GM18520 (cell line): Measurements from ENCODE around the gene ZDHHC14.
"Not testable (repeated sequence)": the region's sequence is repeated elsewhere in the genome, so short reads cannot be mapped to it uniquely, and the experiment has no call there.

Experiments
- ATAC-seq: cut with Tn5 transposase; IDR thresholded peaks from one replicate; pipeline ENCODE4 v1.9.1; 2021; ENCODE audit not compliant: unreplicated experiment

The ZDHHC14 gene

DNA sequence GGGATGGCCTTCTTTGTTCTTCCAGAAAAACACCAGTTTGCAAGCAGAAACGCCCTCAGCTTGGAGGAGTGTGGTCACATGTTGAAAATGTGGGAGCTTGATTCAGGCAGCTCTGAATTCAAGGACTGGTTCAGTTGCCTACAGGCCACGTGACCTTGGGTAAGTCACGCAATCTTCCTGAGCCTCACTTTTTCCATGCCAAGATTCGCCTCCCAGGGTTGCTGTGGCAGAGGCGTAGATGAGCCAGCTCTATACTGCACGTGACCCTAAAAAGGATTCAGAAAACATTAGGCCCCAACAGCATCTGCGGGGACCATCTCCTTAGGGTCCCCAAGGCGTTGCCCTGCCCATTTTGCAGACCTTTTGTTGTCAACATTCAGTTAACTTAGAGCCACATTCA is 330.1 kb downstream of the ZDHHC14 start:
- ATAC-seq = no peak

DNA sequence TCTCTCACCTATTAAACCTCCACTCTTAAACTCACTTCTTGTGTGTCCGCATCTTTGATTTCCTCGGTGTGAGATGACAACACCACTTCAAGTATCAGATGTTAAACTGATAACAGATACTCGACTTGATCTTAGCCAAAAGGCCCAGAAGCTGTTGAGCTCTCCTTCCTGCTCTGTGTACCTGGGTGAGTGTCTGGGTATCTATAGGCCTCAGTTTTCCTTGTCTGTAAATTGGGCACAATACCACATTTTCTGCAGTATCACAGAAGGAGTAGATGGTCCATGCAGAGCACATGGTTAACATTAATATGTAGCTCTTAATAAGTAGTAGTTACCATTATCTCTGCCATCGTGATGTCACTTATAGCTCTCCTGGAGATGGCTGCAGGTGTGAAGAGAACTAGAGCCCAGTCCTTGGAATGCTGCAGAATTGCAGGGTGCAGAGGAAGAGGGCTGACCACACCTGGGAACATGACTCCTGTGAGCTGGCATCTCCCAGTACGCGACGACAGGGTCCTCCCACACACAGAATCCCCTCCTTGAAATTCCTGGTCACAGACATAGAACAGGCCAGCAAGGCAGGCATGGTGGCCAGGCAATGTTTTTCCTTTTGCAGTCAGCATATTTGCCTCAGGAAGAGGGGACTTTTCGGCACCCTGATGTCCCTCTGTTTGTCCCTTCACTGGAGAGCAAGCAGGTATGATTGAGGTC is 331.8 kb downstream of the ZDHHC14 start:
- no peak for ATAC-seq

DNA sequence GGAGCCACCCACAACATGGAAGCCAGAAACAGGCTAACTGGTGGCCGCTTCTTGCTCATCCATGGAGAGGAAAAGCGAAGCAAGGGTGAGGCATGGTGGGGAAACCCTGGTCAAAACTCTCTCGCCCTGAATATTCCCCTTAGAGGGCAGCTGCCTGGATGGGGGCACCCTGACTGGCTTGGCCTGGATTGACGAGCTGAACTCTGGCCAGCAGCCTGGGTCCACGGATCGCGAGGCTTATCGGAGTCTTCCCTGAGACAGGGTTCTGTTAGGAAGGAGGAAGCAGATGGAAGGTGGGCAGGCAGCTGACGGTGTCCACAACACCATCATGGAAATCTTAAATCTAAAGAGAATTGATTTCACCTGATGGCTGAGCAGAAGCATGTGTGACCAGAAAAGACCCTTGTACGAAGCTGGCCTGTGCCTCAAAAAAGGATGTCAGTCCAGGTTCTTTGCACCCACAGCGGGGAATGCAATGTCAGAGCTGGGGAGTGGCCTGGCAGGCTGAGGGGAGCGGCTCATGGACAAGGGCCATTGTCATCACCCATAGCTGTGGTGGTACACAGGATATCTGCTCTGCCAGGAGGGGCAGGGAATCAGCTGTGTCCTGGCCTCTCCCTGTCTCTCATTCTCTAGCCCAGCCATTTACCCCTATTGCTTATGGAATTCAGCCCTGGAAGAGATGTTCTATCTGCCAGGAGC is 332.6 kb downstream of the ZDHHC14 start:
- ATAC-seq = no peak

DNA sequence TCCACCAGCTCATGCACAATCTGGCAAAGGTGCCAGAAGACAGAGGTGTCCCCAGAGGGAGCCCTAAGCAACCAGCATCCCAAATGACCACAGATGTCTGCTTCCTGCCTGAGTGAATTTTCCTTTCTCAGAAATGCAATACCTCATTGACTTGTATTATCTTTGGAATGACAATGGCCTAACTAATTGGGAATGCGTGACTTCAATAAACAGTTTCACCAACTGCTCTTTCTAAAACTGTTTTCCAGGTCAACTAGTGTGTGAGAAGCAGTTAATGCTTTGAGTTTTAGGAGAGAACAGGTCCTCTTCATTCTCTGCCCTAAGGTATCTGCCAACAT is 333.1 kb downstream of the ZDHHC14 start:
- no peak for ATAC-seq

DNA sequence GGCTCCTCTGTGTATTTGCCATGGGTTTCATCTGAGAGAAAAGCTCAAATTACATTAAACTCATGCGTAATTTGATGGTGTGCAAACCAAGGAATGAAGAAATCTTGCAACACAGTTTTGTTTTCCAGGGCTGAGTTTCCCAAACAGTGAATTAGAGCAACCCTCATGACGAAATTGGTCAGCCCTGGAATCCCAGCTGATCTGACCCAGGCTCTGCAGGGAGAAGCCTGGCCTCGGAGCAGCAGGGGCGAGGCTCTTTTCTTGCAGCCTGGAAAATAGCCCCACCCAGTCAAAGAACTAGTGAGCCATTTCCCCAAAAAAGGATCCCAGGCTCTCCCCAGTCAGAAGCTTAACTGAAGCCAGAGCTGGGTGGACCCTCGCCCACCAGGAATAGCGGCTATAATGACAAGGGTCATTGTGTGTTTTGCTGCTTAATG is 334.8 kb downstream of the ZDHHC14 start:
- no peak for ATAC-seq

DNA sequence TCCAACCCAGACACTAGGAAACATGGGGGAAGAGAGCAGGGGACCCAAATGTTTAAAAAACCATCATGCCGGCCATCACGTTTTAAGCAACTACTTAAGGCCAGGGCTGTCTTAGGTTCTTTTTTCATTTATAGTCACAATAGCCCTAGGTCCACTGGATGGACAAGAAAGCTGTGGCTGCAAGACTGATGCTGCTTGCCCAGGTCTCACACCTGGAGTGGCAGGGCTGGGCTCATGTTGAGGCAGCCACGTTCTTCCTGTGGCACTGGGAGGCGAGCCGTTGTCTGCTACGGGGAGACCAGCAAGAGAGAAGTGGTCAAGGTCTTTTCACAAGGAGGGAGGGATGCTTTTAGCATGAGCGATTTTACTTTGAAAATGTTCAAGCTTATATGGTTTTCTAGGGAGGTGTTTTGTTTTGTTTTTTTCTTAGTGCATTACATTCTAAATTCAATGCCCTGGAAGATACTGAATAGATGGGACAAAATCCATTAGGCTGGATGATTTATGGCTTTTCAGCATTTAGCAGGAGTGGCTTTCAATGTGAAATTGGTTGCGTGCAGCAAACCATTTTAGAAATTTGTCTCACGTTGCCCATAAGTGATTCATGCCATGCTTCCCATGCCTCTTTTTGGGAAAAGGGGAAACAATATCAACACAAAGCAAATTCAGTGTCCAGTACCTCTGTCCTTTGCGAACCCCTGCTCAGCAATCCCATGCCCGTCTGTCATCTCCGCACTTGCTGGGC is 335.4 kb downstream of the ZDHHC14 start:
- ATAC-seq = no peak

DNA sequence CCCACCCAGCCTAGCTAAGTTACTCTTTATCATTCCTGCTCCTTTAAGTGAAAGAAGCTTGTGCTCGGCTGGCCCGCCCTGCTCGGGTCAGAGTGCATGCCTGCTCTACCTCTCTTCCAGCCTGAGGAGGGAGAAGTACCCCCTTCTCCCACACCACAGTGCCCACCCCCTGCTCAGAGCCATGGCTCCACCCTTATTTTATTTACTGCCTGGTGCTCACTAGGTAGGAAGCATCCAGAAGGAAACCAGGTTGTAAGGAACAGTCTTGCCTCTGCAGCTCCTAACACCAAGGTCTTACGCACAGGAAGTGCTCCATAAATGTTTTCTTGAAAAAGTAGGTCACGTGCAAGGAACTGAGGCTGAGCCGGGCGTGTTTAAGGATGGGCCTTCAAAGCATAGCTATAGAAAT is 336.4 kb downstream of the ZDHHC14 start:
- no peak for ATAC-seq

DNA sequence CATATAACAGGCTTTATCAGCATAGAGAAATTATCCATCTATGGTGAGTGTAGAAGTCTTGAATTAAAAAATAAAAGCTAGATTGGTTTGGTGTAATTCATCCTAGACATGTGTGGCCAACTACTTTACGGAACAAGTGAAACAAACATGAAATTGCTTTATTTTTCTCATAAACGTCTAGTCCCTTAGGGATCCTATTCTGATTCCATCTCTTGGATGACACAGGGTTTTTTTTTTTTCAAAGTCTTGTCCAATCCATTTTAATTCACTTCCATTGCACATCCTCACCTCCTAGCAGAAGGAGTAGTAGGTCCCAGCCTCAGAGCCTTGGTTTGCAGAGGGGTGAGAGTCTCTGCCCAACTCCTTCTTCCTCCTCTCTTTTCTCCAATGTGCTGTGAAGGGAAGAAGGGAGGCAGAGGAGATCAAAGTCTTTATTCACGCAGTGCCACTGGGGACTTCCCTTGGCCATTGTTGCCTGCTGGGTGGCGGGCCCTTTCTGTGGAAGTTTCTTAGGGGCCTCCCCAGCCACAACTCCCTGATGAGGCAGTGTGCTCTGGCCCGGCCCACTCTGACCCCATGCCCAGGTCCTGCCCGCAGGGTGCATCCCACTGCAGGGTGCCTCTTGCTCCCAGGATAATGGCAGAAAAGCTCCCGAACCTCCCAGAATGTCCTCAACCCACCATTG is 337.7 kb downstream of the ZDHHC14 start:
- ATAC-seq = no peak

DNA sequence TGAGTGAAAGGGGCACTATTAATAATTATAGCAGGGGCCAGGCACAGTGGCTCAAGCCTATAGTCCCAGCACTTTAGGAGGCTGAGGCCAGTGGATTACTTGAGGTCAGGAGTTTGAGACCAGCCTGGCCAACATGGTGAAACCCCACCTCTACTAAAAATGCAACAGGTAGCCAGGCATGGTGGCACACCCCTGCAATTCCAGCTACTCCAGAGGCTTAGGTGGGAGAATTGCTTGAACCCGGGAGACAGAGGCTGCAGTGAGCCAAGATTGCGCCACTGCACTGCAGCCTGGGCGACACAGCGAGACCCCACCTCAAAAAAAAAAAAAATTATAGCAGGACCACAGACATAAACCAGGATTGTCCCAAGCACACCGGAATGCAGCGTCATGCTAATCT is 340.0 kb downstream of the ZDHHC14 start:
- not testable (repeated sequence) for ATAC-seq

DNA sequence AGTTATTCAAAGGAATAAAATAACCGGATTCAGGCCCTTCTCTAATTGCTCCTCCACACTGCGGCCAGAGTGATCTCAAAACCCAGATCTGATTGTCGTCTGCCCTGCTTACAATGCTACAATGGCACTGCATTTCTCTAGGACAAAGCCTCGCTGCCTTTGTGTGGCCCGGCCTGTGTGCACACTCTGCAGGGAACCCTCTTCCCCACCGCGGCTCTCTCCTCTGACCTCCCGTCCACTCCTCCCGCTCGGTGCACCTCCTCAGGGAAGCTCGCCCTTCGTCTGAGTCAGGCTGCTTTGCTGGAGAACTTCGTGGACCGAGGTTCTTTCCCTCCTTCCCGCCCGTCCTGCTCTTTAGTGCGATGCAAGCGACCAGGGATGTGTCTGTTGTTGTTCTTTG is 340.4 kb downstream of the ZDHHC14 start:
- ATAC-seq = no peak

DNA sequence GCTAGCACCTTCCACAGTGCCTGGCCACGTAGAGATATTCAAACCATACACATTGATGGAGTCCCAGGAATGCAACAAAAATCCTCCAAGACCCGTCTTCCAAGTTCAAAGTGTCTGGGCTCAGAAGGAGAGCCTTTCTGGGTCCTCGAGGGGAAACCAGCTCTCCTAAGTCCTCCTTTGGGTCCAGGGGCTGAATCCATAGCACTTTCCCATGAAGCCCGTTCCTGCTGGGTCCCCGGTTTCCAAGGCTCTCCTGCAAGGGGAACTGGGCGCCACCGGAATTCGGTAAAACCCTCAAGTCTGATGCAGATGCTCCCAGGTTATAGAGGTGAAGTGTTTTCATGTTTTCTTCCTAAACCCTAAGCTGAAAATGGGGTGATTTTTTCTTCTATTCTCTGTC is 340.8 kb downstream of the ZDHHC14 start:
- ATAC-seq = no peak

DNA sequence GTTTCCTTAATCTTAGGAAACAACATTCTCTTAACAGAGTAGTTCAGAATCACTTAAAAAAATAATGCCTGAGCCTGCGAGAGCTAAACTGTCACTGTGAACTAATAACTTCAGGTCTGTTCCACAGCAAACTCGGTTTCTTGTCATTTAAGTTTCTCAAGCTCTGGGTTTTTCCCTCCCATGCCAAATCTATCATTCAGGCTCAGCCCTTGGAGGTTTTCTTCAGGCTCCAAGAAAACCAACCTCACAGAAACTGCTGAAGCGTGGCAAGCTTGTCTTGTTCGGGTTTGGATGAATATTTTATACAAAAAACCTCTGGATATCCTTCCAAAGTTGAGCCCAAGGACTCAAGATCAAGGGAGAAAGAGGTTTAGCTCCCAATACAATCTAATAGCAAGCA is 342.4 kb downstream of the ZDHHC14 start:
- ATAC-seq = no peak

DNA sequence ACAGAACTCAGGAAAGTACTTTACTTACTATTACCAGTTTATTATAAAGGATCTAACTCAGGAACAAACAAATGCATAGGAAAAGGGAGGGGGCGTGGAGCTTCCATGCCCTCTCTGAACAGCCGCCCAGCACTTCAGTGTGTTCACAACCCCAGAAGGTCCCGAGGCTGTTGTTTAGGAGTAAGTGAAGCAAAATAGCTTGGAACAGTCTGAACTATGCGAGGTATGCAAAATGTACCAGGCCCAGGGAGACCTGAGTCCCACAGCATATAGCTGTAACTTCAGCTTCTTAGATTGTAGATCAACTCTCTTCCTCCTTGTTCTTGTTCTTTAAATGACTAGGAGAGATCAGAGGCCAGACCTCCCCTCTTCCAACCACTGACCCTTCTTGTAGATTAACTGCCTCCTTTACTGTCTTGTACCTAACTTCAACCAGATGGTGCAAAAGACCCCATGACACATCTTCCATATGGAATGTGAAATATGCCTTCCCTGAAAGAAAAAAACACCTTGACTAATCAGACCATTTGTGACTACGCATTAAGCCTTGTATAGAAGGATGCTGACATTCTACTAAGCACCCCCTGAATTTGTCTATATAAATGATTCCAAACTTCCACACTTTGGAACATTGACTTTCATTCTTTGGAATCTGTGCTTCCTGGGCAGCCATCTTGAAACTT is 343.3 kb downstream of the ZDHHC14 start:
- no peak for ATAC-seq

DNA sequence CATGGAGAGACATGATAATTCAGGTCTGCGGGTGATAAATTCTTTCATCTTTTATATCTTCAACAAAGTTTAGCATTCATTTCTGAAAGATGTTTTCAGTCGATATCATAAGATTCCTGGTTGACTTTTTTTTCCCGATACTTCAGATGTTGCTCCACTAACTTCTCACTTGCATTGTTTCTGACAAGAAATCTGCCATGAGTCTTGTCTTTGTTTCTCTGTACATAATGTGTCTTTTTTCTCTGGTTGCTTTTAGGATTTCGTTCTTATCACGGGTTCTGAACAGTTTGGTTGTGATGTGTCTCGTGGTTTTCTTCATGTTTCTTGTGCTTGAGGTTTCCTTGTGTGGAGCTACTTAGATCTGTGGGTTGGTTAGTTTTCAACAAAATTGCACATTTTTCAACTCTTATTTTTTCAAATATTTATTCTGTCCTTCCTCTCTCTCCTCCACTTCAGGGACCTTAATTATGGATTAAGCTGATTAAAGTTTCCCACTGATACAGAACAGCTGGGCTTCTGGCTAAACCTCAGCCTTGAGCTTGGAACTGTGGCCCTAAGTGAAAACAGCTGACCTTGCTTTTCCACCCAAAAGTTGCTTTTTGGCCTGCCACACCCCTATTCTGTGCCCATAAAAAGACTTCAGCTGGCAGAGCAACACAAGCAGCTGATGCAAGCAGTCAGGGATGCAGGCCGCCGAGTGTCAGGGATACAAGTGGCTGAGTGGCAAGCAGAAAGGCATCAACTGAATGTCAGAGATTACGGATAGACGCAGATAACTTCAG is 344.2 kb downstream of the ZDHHC14 start:
- ATAC-seq = no peak

DNA sequence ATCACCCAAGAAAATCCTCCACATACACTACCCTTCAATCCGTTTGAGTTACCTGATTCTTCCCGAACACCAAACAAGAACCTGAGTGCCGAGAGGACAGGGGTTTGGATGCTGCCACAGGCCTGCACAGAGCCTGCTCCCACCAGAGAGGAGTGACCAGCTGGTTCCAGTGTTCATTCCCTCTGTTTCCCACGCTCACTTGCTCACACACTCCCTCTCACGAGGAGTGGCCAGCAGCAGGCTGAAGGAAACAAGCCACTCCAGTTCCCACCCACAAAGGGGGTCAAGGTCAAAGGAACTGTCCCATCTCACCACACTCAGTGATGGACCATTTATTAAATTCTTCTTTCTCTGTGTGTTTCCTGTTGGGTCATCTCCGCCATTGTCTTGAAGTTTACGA is 344.8 kb downstream of the ZDHHC14 start:
- no peak for ATAC-seq

DNA sequence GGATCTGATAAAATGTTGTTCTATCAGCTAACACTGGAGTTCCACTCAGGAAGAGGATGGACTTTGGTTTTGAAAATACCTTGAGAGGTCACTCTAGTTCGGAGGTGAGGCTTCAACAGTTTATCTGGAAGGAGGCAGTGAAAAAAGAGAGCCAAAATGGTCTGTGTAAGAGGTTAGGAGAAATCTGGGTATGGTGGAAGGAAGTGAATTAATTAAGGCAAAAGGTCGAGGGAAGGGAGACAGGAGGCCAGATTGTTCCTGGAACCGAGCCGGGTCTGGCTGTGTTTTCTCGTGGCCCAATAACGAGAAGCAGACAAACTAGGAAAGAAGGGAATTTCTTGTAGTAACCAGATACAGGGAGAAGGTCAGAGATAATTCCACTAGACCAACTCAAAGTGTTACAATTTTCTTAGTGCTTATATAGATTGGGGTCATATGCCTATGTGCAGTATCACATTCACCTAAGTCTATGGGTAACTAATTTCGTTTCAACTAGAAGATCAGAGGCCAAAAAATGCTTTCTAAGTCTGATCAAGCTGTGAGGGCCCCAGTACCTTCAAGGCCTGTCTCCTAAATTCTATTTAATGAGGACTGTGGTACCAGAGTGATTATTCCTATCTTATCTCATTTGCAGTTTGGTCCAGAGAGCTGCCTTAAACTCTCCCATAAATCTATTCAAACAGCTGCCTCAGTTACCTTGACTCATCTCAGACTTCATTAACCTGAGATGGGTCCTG is 346.1 kb downstream of the ZDHHC14 start:
- no peak for ATAC-seq
